KMS-11 (cell line): ENCODE results near the gene PIEZO1.

ENCODE experiments used
- H2AFZ ChIP-seq: fragments of 200-600 bp; sonication (generic); 2 replicates; pipeline ENCODE4 v1.6.1; 2016; ENCODE audit warnings: antibody characterized with exemption, mixed run types, low read depth
- H3K27ac ChIP-seq: fragments of 200-600 bp; sonication (generic); 2 replicates; pipeline ENCODE4 v1.6.1; 2016; ENCODE audit warnings: mild to moderate bottlenecking, mixed run types
- H3K27me3 ChIP-seq: fragments of 200-600 bp; sonication (generic); 2 replicates; pipeline ENCODE4 v1.6.1; 2017; ENCODE audit warnings: mild to moderate bottlenecking, low read depth, mixed run types, moderate library complexity; ENCODE audit not compliant: insufficient read depth
- H3K36me3 ChIP-seq: fragments of 200-600 bp; sonication (generic); 2 replicates; pipeline ENCODE4 v1.6.1; 2017; ENCODE audit warnings: mild to moderate bottlenecking, mixed run types; ENCODE audit not compliant: insufficient read depth
- H3K4me1 ChIP-seq: fragments of 200-600 bp; sonication (generic); 2 replicates; pipeline ENCODE4 v1.6.1; 2016; ENCODE audit warnings: mild to moderate bottlenecking, low read depth, mixed run types; ENCODE audit not compliant: poor library complexity, severe bottlenecking
- H3K4me2 ChIP-seq: fragments of 200-600 bp; sonication (generic); 2 replicates; pipeline ENCODE4 v1.7.0; 2016; ENCODE audit warnings: mild to moderate bottlenecking, mixed run types
- H3K4me3 ChIP-seq: fragments of 200-600 bp; sonication (generic); IDR thresholded peaks from 2 replicates; pipeline ENCODE4 v1.6.1; 2017; ENCODE audit warnings: low read depth, low read length, mixed read lengths; ENCODE audit not compliant: insufficient read depth
- H3K79me2 ChIP-seq: fragments of 200-600 bp; sonication (generic); 2 replicates; pipeline ENCODE4 v1.6.1; 2016; ENCODE audit warnings: low read depth, mixed run types; ENCODE audit not compliant: insufficient read depth
- H3K9ac ChIP-seq: fragments of 200-600 bp; sonication (generic); 2 replicates; pipeline ENCODE4 v1.6.1; 2016; ENCODE audit warnings: mild to moderate bottlenecking, mixed run types
- H4K20me1 ChIP-seq: fragments of 200-600 bp; sonication (generic); 2 replicates; pipeline ENCODE4 v1.6.1; 2016; ENCODE audit warnings: mild to moderate bottlenecking, mixed run types; ENCODE audit not compliant: insufficient read depth
- TF ChIP-seq, protein P1 (sequence below): fragments of 200-600 bp; sonication (generic); conservative IDR thresholded peaks from 2 replicates; pipeline ENCODE4 v1.6.1; 2017; ENCODE audit warnings: low read depth, mild to moderate bottlenecking, antibody characterized with exemption, low read length, moderate library complexity, mixed read lengths

PIEZO1 gene

GRCh38 chr16:88787579-88788314, 2.7 kb upstream of the PIEZO1 start:
- H3K4me3 ChIP-seq, result no peak overlapping the region
- no peaks in the 10 kb centered on the region for H4K20me1 ChIP-seq
- H3K27me3 ChIP-seq, result no peaks in the 10 kb centered on the region
- H3K4me2 ChIP-seq, result no peak overlapping the region
- TF ChIP-seq, protein P1, sequence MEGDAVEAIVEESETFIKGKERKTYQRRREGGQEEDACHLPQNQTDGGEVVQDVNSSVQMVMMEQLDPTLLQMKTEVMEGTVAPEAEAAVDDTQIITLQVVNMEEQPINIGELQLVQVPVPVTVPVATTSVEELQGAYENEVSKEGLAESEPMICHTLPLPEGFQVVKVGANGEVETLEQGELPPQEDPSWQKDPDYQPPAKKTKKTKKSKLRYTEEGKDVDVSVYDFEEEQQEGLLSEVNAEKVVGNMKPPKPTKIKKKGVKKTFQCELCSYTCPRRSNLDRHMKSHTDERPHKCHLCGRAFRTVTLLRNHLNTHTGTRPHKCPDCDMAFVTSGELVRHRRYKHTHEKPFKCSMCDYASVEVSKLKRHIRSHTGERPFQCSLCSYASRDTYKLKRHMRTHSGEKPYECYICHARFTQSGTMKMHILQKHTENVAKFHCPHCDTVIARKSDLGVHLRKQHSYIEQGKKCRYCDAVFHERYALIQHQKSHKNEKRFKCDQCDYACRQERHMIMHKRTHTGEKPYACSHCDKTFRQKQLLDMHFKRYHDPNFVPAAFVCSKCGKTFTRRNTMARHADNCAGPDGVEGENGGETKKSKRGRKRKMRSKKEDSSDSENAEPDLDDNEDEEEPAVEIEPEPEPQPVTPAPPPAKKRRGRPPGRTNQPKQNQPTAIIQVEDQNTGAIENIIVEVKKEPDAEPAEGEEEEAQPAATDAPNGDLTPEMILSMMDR, result no peak
- no peaks in the 10 kb centered on the region for H3K36me3 ChIP-seq
- H2AFZ ChIP-seq, result no peak overlapping the region
- peaks cover 2% of the 10 kb centered on the region for H3K4me1 ChIP-seq
- H3K9ac ChIP-seq, result no peak overlapping the region
- H3K27ac ChIP-seq, result no peak overlapping the region
- peaks cover 21% of the 10 kb centered on the region for H3K79me2 ChIP-seq

DNA sequence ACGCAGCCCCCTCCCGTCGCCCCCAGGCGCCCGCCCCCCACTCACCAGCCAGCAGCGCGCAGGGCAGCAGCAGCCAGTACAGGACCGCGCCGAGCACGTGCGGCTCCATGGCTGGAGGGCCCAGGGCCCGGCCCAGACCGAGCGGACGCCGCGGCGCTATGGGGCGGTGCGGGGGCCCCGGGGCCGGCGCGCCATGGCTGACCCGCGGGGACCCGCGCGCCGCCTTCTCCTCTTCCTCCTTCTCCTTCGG, 239 bp downstream of the PIEZO1 start:
- peak overlapping the region; percentile 99; the same call in 1 of the 2 replicates for H3K4me2 ChIP-seq
- peaks cover 50% of the 10 kb centered on the region for H3K79me2 ChIP-seq
- peak overlapping the region; percentile 98 for H3K27ac ChIP-seq
- no peaks in the 10 kb centered on the region for H3K27me3 ChIP-seq
- peaks cover 26% of the 10 kb centered on the region for H3K4me1 ChIP-seq
- H3K36me3 ChIP-seq, result no peaks in the 10 kb centered on the region
- H4K20me1 ChIP-seq, result no peaks in the 10 kb centered on the region
- H3K9ac ChIP-seq, result peak overlapping the region; percentile 91
- no peak overlapping the region for H3K4me3 ChIP-seq
- TF ChIP-seq, protein P1, result no peak
- no peak overlapping the region for H2AFZ ChIP-seq

GRCh38 chr16:88784074-88784855, 755 bp downstream of the PIEZO1 start:
- Histone ChIP-seq H4K20me1 (no peaks in the 10 kb centered on the region), H3K9ac (peak overlapping the region; percentile 91), H2AFZ (no peak overlapping the region), H3K27me3 (no peaks in the 10 kb centered on the region), H3K79me2 (peaks cover 56% of the 10 kb centered on the region), H3K4me2 (peak overlapping the region; percentile 99), H3K36me3 (no peaks in the 10 kb centered on the region), H3K4me1 (peaks cover 30% of the 10 kb centered on the region), H3K27ac (peak overlapping the region; percentile 98), H3K4me3 (no peak overlapping the region)
- TF ChIP-seq, protein P1, result peak; percentile 50

GRCh38 chr16:88783391-88784073, 1.5 kb downstream of the PIEZO1 start:
- H3K27me3 ChIP-seq, result no peaks in the 10 kb centered on the region
- H2AFZ ChIP-seq, result no peak overlapping the region
- H3K36me3 ChIP-seq, result no peaks in the 10 kb centered on the region
- H3K4me2 ChIP-seq, result peak overlapping the region; percentile 99
- TF ChIP-seq, protein P1, result no peak
- H3K79me2 ChIP-seq, result peaks cover 63% of the 10 kb centered on the region
- peaks cover 2% of the 10 kb centered on the region; the same call in 1 of the 2 replicates for H4K20me1 ChIP-seq
- no peak overlapping the region for H3K4me3 ChIP-seq
- H3K9ac ChIP-seq, result peak overlapping the region; percentile 91
- H3K4me1 ChIP-seq, result peaks cover 30% of the 10 kb centered on the region
- peak overlapping the region; percentile 98 for H3K27ac ChIP-seq
